Left hindlimb (tissue), 1 donor: ENCODE results near the gene NIN.
"Not testable (repeated sequence)": the region's sequence is repeated elsewhere in the genome, so short reads cannot be mapped to it uniquely, and the experiment has no call there.

Experiments
- DNase-seq: peaks from one replicate; pipeline ENCODE4 v3.0.0-alpha.2; 2018

NIN gene

DNA sequence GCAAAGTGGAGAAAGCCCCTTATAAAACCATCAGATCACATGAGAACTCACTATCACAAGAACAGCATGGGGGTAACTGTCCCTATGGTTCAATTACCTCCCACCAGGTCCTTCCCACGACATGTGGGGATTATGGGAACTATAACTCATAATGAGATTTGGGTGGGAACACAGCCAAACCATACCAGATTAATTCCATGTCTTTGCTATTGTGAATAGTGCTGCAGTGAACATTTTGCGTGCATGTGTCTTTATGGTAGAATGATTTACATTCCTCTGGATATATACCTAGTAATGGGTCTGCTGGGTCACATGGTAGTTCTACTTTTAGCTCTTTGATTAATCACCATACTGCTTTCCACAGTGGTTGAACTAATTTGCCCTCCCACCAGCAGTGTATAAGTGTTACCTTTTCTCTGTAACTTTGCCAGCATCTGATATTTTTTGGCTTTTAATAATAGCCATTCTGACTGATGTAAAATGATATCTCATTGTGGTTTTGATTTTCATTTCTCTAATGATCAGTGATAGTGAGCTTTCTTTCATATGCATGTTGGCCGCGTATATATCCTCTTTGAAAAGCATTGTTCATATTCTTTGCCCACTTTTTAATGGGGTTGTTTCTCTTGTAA lies 133.2 kb downstream of the NIN start:
- no peak for DNase-seq

DNA sequence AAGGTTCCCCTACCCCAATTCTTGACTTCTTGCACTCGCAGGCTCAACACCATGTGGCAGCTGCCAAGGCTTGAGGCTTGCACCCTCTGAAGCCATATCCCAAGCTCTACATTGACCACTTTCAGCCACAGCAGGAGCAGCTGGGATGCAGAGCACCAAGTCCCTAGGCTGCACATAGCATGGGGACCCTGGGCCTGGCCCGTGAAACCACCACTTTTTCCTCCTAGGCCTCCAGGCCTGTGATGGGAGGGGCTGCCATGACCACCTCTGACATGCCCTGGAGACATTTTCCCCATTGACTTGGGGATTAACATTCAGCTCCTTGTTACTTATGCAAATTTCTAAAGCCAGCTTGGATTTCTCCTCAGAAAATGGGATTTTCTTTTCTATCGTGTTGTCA lies 136.7 kb downstream of the NIN start:
- DNase-seq, result not testable (repeated sequence)

- DNase-seq, result no peak
These were observed 142.1 kb downstream of the NIN start for GRCh38 chr14:50688875-50689274.

DNA sequence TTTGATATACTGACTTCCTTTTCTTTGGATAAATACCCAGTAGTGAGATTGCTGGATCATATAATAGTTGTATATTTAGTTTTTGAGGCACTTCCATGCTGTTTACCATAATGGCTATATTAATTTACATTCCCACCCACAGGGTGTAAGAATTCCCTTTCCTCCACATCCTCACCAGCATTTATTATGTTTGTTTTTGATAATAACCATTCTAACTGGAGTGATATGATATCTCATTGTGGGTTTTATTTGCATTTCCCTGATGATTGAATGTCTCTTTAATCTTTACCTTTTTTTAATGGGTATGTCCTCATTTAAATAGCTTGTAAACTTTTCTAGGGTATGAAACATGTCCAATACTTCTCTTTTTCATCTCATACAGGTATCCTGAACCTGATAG lies 151.3 kb downstream of the NIN start:
- DNase-seq, result no peak

- DNase-seq, result no peak
These were observed 152.8 kb downstream of the NIN start for GRCh38 chr14:50678163-50678562.

DNA sequence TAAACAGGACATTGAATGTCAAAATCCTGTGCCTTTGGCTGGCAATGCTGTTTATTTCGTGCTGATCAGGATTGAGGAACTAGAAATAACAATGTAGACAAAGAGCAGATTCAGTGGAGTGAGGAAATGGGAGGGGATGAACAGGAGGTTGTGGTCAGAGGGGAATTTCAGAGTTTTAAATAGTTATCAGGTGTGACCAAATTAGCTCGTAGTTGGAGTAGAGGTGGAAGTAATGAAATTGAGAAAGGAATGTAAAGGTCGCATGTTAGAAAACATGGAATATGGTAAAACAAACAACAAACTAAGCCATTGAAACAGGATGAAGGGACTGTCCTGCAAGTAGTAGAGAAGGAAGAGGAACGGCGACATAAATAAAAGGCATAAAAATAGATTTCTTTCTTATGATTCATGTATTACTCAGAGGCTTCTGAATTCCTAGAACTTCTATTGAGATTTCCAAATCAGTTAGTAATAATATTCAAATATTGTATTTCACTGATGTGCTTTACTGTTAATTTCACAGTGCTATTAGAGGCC lies 153.4 kb downstream of the NIN start:
- DNase-seq, result no peak

DNA sequence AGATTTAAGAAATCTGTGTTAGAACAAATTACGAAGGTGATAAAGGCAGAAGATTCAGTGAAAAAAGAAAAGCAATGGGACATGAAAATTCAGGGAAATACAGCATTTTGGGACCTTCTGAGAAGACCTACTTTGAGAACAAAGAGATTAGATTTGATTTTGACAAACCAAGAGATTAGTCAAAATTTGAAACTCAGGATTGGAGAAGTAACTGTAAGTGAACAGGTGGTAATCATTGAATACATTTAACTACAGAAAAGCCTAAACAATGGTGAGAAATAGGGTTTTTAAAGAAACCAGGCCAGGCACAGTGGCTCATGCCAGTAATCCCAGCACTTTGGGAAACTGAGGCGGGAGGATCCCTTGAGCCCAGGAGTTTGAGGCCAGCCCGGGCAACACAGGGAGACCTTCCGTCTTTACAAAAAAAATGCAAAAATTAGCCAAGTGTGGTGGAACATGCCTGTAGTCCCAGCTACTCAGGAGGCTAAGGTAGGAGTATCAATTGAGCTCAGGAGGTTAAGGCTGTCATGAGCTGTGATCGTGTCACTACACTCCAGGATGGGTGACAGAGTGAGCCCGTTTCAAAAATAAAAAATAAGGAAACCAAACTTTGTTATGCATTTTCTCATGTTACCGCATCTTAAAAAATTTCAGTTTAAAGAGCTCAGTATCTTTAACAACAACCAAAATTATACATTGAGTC lies 154.0 kb downstream of the NIN start:
- DNase-seq, result no peak

DNA sequence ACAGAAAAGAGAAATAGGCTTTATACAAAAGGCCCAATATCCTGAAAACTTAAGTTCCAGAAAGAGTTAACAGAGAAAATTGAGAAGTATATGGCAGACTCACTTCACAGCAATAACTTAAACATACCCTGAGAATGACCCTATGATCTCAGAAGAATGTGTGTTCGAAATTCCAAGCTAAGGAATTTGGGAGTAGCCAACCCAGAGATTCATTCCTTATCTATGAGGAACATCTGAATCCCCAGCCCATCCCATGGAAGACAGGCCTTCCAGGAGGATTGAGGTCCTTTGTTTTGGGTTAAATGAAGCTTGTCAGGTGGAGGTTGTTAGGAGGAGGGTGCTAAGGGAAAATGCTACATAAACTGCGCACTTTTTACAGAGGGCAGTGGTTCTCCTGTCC lies 155.4 kb downstream of the NIN start:
- DNase-seq, result no peak

GRCh38 chr14:50670866-50671256 lies 160.1 kb downstream of the NIN start:
- no peak for DNase-seq

GRCh38 chr14:50670196-50670865 lies 160.6 kb downstream of the NIN start:
- no peak for DNase-seq
